ENCODE data around the gene TNFSF15.

GRCh38 chr9:114805670-114806525 lies at the start of gene TNFSF15:
- peak in 1 of 4 donors; percentile 46 for TF ChIP-seq POLR2A (IDR thresholded peaks at IDR 0.05)
- no peak for TF ChIP-seq CTCF (IDR thresholded peaks at IDR 0.05)
- TF ChIP-seq POLR2AphosphoS5 (IDR thresholded peaks at IDR 0.05), result peak in 1 of 2 donors; percentile 22
- no peak for TF ChIP-seq EP300 (IDR thresholded peaks at IDR 0.05)
